Measurements from ENCODE around the gene ACOT7.

ACOT7 gene

GRCh38 chr1:6317098-6317760 lies 76.3 kb downstream of the ACOT7 start:
- TF ChIP-seq, protein P1, sequence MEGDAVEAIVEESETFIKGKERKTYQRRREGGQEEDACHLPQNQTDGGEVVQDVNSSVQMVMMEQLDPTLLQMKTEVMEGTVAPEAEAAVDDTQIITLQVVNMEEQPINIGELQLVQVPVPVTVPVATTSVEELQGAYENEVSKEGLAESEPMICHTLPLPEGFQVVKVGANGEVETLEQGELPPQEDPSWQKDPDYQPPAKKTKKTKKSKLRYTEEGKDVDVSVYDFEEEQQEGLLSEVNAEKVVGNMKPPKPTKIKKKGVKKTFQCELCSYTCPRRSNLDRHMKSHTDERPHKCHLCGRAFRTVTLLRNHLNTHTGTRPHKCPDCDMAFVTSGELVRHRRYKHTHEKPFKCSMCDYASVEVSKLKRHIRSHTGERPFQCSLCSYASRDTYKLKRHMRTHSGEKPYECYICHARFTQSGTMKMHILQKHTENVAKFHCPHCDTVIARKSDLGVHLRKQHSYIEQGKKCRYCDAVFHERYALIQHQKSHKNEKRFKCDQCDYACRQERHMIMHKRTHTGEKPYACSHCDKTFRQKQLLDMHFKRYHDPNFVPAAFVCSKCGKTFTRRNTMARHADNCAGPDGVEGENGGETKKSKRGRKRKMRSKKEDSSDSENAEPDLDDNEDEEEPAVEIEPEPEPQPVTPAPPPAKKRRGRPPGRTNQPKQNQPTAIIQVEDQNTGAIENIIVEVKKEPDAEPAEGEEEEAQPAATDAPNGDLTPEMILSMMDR (IDR thresholded peaks at IDR 0.05; ENCODE audit: borderline replicate concordance, control extremely low read depth, extremely low read depth, insufficient read depth, missing control alignments), result no peak
- no peak for DNase-seq (ENCODE audit: low spot score)
- in situ Hi-C loops (cut with MboI; ENCODE audit: low sequenced_read_pairs, unreplicated experiment), result no loop called here

DNA sequence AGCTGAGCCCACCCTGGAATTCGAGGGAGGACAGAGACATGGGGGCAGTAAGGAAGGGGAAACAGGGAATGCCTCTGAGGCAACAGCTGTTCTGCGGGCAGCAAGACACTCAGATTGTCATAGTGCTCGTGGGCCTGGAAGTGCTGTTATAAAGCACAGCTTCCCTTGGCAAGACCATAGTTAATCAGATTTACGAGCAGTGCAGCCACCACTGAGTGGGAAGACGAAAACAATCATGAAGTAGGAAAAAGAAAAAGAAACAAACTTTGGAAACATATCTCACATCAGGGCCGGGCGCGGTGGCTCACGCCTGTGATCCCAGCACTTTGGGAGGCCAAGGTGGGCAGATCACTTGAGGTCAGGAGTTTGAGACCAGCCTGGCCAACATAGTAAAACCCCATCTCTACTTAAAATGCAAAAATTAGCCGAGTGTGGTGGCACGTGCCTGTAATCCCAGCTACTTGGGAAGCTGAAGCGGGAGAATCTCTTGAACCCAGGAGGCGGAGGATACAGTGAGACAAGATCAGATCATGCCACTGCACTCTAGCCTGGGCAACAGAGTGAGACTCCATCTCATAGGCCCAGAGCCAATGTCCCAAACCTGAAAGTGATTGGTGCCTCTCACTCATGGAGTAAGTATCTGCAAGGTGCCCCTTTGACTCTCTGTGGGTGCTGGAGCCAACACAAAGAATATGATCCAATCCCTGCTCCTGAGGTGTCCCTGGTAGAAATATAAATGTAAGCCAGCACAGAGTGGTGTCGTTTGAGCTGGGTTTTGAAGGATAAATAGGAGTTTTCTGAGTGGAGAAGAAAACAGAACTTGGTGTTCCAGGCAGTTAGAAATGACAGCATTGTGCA lies 77.1 kb downstream of the ACOT7 start:
- no peak for DNase-seq (ENCODE audit: low spot score)
- TF ChIP-seq, protein P1 (IDR thresholded peaks at IDR 0.05; ENCODE audit: borderline replicate concordance, control extremely low read depth, extremely low read depth, insufficient read depth, missing control alignments), result no peak
- in situ Hi-C loops (cut with MboI; ENCODE audit: low sequenced_read_pairs, unreplicated experiment), result no loop called here

DNA sequence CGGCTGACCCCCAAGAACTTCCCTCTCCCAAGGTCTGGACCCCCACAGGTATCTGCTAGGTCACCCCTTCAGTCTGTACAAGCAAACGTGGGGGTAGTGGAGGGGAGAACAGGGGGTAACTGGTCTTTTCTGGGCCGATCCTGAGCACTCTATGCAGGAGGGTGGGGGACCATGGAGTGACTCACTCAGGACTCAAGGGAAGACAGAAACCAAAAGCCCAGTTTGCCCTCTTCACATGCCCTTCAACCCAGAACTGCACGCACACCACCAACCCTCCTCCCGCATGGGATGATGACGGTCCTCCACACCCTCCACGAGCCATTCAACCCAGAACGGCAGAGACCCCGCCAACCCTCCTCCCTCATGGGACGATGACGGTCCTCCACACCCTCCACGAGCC lies 79.1 kb downstream of the ACOT7 start:
- no peak for DNase-seq (ENCODE audit: low spot score)
- in situ Hi-C loops (cut with MboI; ENCODE audit: low sequenced_read_pairs, unreplicated experiment), result no loop called here
- TF ChIP-seq, protein P1 (IDR thresholded peaks at IDR 0.05; ENCODE audit: borderline replicate concordance, control extremely low read depth, extremely low read depth, insufficient read depth, missing control alignments), result no peak

DNA sequence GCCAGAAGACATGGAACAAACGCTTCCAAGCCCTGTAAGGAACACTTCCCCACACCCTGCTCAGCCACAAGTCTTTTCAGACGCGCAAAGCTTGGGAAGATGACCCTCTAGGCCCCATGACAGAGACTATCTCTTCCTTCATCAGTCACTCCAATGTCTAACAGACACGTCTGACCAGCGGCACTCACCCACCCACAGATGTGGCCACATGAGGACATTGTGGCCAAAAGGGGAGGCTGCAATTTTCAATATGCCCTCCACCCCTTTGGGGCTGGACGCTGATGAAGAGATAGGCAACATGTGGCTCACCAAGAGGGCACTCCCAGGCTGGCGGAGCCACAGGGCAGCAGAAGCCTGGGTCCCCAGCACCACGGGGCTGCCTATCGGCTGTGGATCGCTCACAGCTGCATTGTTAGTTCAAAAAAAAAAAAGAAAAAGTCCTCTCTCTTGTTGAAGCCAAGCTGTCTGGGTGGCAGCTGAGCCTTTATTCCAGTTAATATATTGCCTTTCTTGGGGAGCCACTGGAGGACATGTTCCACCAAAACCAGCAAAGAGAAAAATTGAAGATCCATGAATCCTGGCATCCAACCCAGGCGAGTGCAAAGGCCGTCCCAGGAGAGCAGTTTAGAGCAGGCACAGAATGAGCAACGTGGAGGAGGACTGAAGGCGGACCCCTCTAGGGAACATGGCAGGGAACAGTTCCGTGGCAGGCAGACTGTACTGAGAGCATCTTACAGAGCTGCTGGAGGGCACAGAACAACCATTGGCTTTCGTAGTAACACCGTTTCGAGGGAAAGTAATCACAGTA lies 80.0 kb downstream of the ACOT7 start:
- TF ChIP-seq, protein P1 (IDR thresholded peaks at IDR 0.05; ENCODE audit: borderline replicate concordance, control extremely low read depth, extremely low read depth, insufficient read depth, missing control alignments), result no peak
- in situ Hi-C loops (cut with MboI; ENCODE audit: low sequenced_read_pairs, unreplicated experiment), result no loop called here
- no peak for DNase-seq (ENCODE audit: low spot score)

GRCh38 chr1:6310116-6310848 lies 83.3 kb downstream of the ACOT7 start:
- TF ChIP-seq, protein P1 (IDR thresholded peaks at IDR 0.05; ENCODE audit: borderline replicate concordance, control extremely low read depth, extremely low read depth, insufficient read depth, missing control alignments), result no peak
- in situ Hi-C loops (cut with MboI; ENCODE audit: low sequenced_read_pairs, unreplicated experiment), result no loop called here
- DNase-seq (ENCODE audit: low spot score), result no peak

- TF ChIP-seq, protein P1 (IDR thresholded peaks at IDR 0.05; ENCODE audit: borderline replicate concordance, control extremely low read depth, extremely low read depth, insufficient read depth, missing control alignments), result no peak
- no peak for DNase-seq (ENCODE audit: low spot score)
- in situ Hi-C loops (cut with MboI; ENCODE audit: low sequenced_read_pairs, unreplicated experiment), result no loop called here
Observed at GRCh38 chr1:6309564-6309963, 84.0 kb downstream of the ACOT7 start.

Measured in GM13976 (cell line).